Suppressor macrophage treated with lipopolysaccharide for 4 hours (primary cell): ENCODE measurements around the gene SNCG.
"Not testable (repeated sequence)": the region's sequence is repeated elsewhere in the genome, so short reads cannot be mapped to it uniquely, and the experiment has no call there.

ENCODE experiments used
- DNase-seq: peaks from one replicate; pipeline ENCODE4 v3.0.0-alpha.2; 2020

Gene SNCG

GRCh38 chr10:86979977-86980448, 21.6 kb downstream of the SNCG start:
- peak; percentile 56 for DNase-seq

DNA sequence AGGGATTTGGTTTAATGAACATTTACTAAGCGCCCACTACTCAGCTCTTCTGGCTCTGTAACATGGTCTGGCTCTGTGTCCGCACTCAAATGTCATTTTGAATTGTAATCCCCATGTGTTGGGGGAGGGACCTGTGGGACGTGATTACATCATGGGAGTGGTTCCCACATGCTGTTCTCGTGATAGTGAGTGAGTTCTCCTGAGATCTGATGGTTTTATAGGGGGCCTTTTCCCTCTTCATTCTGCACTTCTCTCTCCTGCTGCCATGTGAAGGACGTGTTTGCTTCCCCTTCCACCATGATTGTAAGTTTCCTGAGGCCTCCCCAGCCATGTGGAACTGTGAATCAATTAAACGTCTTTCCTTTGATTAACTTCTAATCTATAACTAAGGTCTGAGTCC, 22.6 kb downstream of the SNCG start:
- DNase-seq: not testable (repeated sequence)

DNA sequence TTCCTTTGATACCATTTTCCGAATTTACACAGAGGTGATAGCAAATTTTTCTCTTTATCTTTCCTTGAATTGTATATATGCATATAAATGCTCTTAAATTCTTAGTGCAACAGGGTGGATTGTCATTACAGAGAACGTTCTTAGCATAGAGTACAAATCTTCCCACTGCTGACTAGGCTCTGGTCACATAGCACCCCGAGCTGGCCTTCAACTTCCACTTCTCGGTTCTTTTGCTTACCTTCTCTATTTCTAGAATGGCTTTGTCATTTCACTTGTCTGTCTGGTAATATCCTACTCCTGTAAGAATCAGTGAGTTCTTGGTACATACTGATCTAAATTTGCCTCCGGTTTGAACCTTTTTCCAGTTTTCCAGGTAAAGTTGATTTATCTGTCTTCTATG, 23.3 kb downstream of the SNCG start:
- peak; percentile 48 for DNase-seq

GRCh38 chr10:86984498-86984897, 26.1 kb downstream of the SNCG start:
- DNase-seq: not testable (repeated sequence)

- no peak for DNase-seq
Observed at GRCh38 chr10:86988520-86988919, 30.1 kb downstream of the SNCG start.

GRCh38 chr10:86991362-86991761, 33.0 kb downstream of the SNCG start:
- not testable (repeated sequence) for DNase-seq

DNA sequence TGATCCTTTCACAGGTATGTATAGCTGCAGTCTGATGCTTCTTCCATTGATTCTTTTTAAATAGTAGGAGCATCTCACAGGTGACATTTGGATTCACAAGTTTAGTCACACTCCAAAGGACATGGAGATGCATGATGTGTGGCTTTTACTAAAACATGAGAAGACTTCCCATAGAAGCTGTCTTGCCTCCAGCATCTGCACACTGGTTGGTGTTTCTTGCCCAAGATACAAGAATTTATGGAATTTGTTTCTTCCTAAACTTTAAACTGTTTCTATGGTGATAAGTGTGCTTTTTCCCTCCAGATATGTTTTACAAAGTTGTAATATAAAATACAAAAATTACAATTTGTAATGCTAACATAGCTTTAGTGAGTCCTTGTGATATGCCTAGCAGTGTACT, 34.1 kb downstream of the SNCG start:
- no peak for DNase-seq

DNA sequence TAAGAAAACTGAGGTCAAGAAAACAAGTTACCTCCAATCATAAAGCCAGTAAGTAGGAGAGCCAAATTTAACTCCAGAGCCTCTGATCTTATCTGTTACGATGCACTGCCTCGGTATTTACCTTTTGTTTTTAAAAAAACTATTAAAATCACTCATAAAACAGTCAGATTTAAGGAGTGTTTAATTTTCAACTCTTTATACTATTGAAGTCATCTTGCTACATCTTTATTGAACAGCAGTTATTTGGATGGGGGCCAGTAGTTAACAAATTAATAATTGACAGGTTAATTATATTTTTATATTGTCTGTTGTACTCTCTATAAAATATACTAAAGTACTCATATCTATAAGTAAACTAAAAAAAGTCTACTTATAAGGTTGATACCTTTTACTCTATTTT, 34.5 kb downstream of the SNCG start:
- no peak for DNase-seq

DNA sequence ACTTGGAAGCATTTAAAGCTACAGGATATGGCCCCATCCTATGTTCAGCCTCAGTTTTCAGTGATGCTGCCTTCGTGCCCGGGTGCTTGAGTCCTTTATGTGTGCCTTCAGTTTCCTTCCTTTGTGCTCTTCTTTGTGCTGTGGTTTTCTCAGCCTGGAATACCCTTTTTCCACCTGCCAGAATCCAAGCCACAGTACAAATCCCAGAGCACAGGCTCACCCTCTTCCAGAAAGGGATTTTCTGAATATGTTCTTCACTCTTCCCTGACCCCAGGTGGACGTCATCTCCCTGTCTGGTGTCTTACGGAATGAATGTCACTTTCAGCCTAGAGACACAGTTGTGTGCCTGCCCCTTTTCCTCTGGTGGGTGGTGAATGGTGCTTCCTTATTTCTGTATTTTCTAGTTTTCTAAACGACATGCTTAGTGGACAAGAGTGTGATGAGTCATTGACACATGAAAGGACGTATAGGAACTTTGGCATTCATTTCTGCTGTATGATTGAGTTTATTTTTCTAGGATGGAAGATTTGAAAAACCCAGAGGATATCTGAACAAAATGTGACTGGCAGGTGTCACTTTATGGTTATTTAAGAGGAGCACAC, 41.5 kb downstream of the SNCG start:
- peak; percentile 88 for DNase-seq

GRCh38 chr10:87000491-87000890, 42.1 kb downstream of the SNCG start:
- DNase-seq: peak; percentile 72

- not testable (repeated sequence) for DNase-seq
Observed at GRCh38 chr10:87007124-87007523, 48.7 kb downstream of the SNCG start.

GRCh38 chr10:87007674-87008073, 49.3 kb downstream of the SNCG start:
- not testable (repeated sequence) for DNase-seq

GRCh38 chr10:87008303-87008702, 49.9 kb downstream of the SNCG start:
- not testable (repeated sequence) for DNase-seq

GRCh38 chr10:87009134-87009696, 50.8 kb downstream of the SNCG start:
- not testable (repeated sequence) for DNase-seq
